H1 (cell line): Measurements from ENCODE around the gene BAZ2A.
"Not testable (repeated sequence)": the region's sequence is repeated elsewhere in the genome, so short reads cannot be mapped to it uniquely, and the experiment has no call there.

ENCODE experiments used
- EP300 ChIP-seq, 2 experiments: IDR thresholded peaks; 1 replicate in 1 of 2; 2 replicates in 1 of 2; pipeline ENCODE4 v1.6.1; 2011 to 2012; ENCODE audit warnings: low read depth in 2 of 2, low read length in 2 of 2, mild to moderate bottlenecking in 2 of 2, borderline replicate concordance in 1 of 2, inconsistent platforms in 1 of 2, moderate library complexity in 1 of 2
- JUN ChIP-seq: IDR thresholded peaks from 2 replicates; pipeline ENCODE4 v1.6.1; 2011; ENCODE audit warnings: low read depth, mild to moderate bottlenecking, improper control_type of control experiment, low read length
- JUND ChIP-seq: IDR thresholded peaks from 2 replicates; pipeline ENCODE4 v1.6.1; 2011; ENCODE audit warnings: mild to moderate bottlenecking, improper control_type of control experiment, low read length
- POLR2A ChIP-seq, 2 experiments: IDR thresholded peaks; 1 replicate in 1 of 2; 2 replicates in 1 of 2; pipeline ENCODE4 v1.6.1; 2011; ENCODE audit warnings: low read depth in 2 of 2, low read length in 2 of 2, mild to moderate bottlenecking in 2 of 2; ENCODE audit errors: control extremely low read depth in 1 of 2
- RBBP5 ChIP-seq: IDR thresholded peaks from 2 replicates; pipeline ENCODE4 v1.7.1; 2012; ENCODE audit warnings: low read depth, mild to moderate bottlenecking, inconsistent platforms, low read length, moderate library complexity, borderline replicate concordance
- SIN3A ChIP-seq, 2 experiments: IDR thresholded peaks in 1 of 2; conservative IDR thresholded peaks in 1 of 2; 2 replicates each; pipeline ENCODE4 v1.6.1; 2011 to 2012; ENCODE audit warnings: low read length in 2 of 2, improper control_type of control experiment in 1 of 2, low read depth in 1 of 2, mild to moderate bottlenecking in 1 of 2
- TAF1 ChIP-seq: IDR thresholded peaks from 2 replicates; pipeline ENCODE4 v1.6.1; 2011; ENCODE audit warnings: mild to moderate bottlenecking, low read depth, low read length
- TF ChIP-seq, protein P1 (sequence below), 3 experiments: IDR thresholded peaks; 1 replicate in 2 of 3; 2 replicates in 1 of 3; pipeline versions ENCODE4 v1.5.1 to v1.6.1; 2011; ENCODE audit warnings: low read length in 3 of 3, mild to moderate bottlenecking in 3 of 3, inconsistent platforms in 2 of 3, low read depth in 1 of 3, moderate library complexity in 1 of 3; ENCODE audit not compliant: insufficient read depth in 1 of 3; ENCODE audit errors: control extremely low read depth in 1 of 3

DNA sequence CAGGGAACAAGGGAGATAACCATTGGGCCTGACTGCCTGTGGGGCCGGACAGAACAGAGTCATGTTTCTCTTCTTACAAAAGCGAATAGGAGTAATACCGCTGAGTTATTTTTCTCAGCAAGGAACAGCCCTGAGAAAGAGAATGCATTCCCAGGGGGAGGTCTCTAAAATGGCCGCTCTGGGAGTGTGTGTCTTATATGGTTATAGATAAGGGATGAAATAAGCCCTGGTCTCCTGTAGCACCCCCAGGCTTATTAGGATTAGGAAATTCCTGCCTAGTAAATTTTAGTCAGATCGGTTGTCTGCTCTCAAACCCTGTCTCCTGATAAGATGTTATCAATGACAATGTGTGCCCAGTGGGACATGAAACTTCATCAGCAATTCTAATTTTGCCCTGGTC, 23.7 kb upstream of the BAZ2A start:
- TF ChIP-seq POLR2A (IDR thresholded peaks at IDR 0.05; ENCODE audit: control extremely low read depth in 1 of 2, low read depth in 2 of 2, low read length in 2 of 2); JUND; RBBP5; SIN3A (conservative IDR thresholded peaks at IDR 0.05 in 1 of 2, IDR thresholded peaks at IDR 0.05 in 1 of 2; ENCODE audit: low read depth in 1 of 2, low read length in 2 of 2); TAF1; JUN: not testable (repeated sequence)
- peak in 1 of 2 experiments; percentile 90; a peak in 1 of 3 replicates for TF ChIP-seq EP300 (IDR thresholded peaks at IDR 0.05; ENCODE audit: borderline replicate concordance in 1 of 2, low read depth in 2 of 2, low read length in 2 of 2)
- TF ChIP-seq, protein P1, sequence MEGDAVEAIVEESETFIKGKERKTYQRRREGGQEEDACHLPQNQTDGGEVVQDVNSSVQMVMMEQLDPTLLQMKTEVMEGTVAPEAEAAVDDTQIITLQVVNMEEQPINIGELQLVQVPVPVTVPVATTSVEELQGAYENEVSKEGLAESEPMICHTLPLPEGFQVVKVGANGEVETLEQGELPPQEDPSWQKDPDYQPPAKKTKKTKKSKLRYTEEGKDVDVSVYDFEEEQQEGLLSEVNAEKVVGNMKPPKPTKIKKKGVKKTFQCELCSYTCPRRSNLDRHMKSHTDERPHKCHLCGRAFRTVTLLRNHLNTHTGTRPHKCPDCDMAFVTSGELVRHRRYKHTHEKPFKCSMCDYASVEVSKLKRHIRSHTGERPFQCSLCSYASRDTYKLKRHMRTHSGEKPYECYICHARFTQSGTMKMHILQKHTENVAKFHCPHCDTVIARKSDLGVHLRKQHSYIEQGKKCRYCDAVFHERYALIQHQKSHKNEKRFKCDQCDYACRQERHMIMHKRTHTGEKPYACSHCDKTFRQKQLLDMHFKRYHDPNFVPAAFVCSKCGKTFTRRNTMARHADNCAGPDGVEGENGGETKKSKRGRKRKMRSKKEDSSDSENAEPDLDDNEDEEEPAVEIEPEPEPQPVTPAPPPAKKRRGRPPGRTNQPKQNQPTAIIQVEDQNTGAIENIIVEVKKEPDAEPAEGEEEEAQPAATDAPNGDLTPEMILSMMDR (IDR thresholded peaks at IDR 0.05; ENCODE audit: control extremely low read depth in 1 of 3, insufficient read depth in 1 of 3, low read depth in 1 of 3, low read length in 3 of 3): not testable (repeated sequence)
